ENCODE measurements around the gene TTLL13.
A peak's percentile ranks its signal among the peaks of the same experiment; 100 is the strongest.

DNA sequence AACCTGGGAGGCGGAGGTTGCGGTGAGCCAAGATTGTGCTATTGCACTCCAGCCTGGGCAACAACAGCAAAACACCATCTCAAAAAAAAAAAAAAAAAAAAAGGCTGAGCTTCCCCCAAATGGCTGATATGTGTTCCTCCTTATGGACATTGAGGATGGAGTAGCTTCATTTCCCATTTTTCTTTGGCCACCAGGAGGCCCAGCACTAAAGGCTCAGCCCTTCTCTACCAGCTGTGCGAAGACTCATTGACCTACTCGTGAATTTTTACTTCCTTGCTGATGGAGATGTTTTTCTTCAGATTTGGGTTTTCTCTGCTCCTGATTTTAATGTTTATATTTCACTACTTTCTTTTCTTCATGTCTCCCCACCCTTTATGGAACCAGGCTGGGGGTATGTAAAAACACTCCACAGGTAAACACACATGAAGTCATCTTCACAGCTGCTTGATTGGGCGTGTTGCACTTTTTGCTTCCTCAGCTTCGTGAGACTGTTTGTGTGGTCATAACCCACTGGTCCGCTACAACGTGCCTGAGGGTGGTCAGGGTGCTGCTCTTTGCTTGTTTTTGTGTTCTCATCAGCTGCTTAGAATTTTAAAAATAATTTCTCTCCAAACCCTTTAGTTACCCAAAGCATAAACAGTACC is 34.7 kb upstream of the TTLL13 start:
- TF ChIP-seq POLR2AphosphoS5 (IDR thresholded peaks at IDR 0.05) (no peak), EP300 (IDR thresholded peaks at IDR 0.05) (no peak)
- TF ChIP-seq, protein P1, sequence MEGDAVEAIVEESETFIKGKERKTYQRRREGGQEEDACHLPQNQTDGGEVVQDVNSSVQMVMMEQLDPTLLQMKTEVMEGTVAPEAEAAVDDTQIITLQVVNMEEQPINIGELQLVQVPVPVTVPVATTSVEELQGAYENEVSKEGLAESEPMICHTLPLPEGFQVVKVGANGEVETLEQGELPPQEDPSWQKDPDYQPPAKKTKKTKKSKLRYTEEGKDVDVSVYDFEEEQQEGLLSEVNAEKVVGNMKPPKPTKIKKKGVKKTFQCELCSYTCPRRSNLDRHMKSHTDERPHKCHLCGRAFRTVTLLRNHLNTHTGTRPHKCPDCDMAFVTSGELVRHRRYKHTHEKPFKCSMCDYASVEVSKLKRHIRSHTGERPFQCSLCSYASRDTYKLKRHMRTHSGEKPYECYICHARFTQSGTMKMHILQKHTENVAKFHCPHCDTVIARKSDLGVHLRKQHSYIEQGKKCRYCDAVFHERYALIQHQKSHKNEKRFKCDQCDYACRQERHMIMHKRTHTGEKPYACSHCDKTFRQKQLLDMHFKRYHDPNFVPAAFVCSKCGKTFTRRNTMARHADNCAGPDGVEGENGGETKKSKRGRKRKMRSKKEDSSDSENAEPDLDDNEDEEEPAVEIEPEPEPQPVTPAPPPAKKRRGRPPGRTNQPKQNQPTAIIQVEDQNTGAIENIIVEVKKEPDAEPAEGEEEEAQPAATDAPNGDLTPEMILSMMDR (IDR thresholded peaks at IDR 0.05) = peak in 2 of 6 experiments; percentile 7 to 22

Data from upper lobe of left lung (tissue), 4 donors.